ENCODE results near the gene ERCC4. TPM values are rescaled to one million over a fixed set of nuclear protein-coding genes. Genes with fewer than 3 reads are reported as not detected.
"Not testable (repeated sequence)": the region's sequence is repeated elsewhere in the genome, so short reads cannot be mapped to it uniquely, and the experiment has no call there.

ERCC4 gene
- total RNA-seq, 1 donor, result 13.4 TPM

- no peak for DNase-seq (ENCODE audit: low read depth)
- TF ChIP-seq CTCF (IDR thresholded peaks at IDR 0.05; ENCODE audit: insufficient read depth, low read depth, low read length), result no peak
- H3K4me3 ChIP-seq (ENCODE audit: low read depth, low read length), result no peak overlapping the region
Measured at GRCh38 chr16:13886608-13887007, 33.3 kb upstream of the ERCC4 start.

GRCh38 chr16:13889323-13889722 is 30.6 kb upstream of the ERCC4 start:
- not testable (repeated sequence) for DNase-seq (ENCODE audit: low read depth); H3K4me3 ChIP-seq (ENCODE audit: low read depth, low read length)

- no peak for TF ChIP-seq CTCF (IDR thresholded peaks at IDR 0.05; ENCODE audit: insufficient read depth, low read depth, low read length)
- no peak overlapping the region for H3K4me3 ChIP-seq (ENCODE audit: low read depth, low read length)
- DNase-seq (ENCODE audit: low read depth), result no peak
Measured at GRCh38 chr16:13892301-13892700, 27.7 kb upstream of the ERCC4 start.

GRCh38 chr16:13895516-13895915 is 24.4 kb upstream of the ERCC4 start:
- no peak for DNase-seq (ENCODE audit: low read depth)
- TF ChIP-seq CTCF (IDR thresholded peaks at IDR 0.05; ENCODE audit: insufficient read depth, low read depth, low read length), result no peak
- no peak overlapping the region for H3K4me3 ChIP-seq (ENCODE audit: low read depth, low read length)

GRCh38 chr16:13896543-13897182 is 23.3 kb upstream of the ERCC4 start:
- TF ChIP-seq CTCF (IDR thresholded peaks at IDR 0.05; ENCODE audit: insufficient read depth, low read depth, low read length), result peak; percentile 39
- no peak for DNase-seq (ENCODE audit: low read depth)
- H3K4me3 ChIP-seq (ENCODE audit: low read depth, low read length), result no peak overlapping the region

GRCh38 chr16:13897806-13898205 is 22.1 kb upstream of the ERCC4 start:
- no peak overlapping the region for H3K4me3 ChIP-seq (ENCODE audit: low read depth, low read length)
- TF ChIP-seq CTCF (IDR thresholded peaks at IDR 0.05; ENCODE audit: insufficient read depth, low read depth, low read length), result no peak

GRCh38 chr16:13898233-13898632 is 21.7 kb upstream of the ERCC4 start:
- no peak for TF ChIP-seq CTCF (IDR thresholded peaks at IDR 0.05; ENCODE audit: insufficient read depth, low read depth, low read length)
- DNase-seq (ENCODE audit: low read depth), result no peak
- H3K4me3 ChIP-seq (ENCODE audit: low read depth, low read length), result no peak overlapping the region

More at GRCh38 chr16:13897806-13898205, 22.1 kb upstream of the ERCC4 start:
- DNase-seq (ENCODE audit: low read depth), result no peak

Data from fibroblast of villous mesenchyme (primary cell).